Measurements from ENCODE around the gene LAMA5. TPM values are rescaled to one million over a fixed set of nuclear protein-coding genes. Genes with fewer than 3 reads are reported as not detected.

LAMA5 gene
- total RNA-seq, 1 donor from 2014 or later: 26.2 TPM

DNA sequence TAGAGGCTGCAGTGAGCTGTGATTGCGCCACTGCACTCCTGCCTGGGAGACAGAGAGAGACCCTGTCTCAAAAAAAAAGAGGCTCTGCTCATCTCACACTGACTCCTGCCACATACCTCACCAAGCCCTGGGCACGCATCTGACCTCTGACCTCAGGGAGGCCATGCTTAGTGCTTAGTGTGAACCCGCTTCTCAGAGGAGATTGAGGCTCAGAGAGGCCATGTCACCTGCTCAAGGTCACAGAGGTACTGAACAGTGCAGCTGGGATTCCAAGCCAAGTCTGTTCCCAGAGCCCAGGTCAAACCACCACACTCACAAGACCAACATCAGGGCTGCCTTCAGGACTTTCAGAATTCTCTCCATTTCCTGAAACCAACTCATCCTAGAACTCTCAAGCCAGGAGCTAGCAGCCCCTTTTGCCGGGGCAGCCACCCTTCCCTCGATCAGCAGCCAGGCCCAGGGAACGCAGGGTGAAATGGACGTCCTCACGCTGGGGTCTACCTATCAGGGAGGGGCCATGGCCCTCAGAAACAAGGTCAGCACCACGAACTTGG is 37.1 kb upstream of the LAMA5 start:
- DNase-seq (ENCODE audit: low spot score): no peak

DNA sequence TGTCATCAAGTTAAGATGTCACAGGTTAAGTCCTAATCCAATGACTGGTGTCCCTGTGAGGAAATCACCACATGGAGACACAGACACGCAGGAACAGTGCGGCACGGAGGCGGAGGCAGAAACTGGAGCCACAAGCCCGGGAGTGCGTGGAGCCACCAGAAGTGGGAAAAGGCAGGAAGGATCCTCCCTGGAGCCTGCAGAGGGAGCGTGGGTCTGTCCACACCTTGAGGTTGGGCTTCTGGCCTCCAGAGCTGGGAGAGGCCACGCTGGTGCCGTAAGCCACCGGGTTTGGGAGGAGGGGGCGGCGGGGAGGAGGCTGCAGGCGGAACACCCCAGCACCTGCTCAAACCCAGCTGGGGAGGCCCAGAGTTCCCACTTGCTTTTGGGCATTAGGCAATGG is 36.2 kb upstream of the LAMA5 start:
- DNase-seq (ENCODE audit: low spot score): no peak

DNA sequence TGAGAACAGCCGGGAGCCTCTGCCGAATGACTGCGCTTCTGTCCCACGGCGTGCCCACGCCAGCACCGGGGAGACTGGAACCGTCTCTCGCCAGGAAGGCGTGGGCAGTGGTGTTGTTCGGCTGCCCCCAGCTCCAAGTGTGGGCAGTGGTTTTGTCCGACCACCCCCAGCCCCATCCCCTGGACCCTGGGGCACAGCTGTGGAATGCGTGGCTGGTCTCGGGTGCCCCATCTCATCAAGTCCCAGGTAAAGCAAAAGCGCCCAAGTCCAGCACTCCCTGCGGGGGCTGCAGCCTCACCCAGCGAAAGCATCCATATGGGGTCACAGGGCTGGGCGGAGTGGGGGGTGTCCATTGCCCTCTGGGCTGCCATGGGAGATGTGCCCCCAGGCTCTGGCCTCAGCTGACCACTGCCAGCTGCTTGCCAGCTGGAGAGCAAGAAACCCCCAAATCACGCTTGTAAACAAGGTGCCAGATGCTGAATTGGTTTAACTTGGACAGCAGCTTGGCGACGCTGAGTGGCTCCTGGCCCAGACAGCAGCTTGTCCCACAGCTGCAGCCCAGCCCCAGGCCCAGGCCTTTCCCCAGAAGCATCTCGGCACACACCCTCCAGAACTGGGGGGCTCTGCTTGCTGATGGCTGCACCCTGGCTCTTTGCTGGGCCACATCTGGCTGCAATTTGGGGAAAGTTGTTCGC is 35.5 kb upstream of the LAMA5 start:
- no peak for DNase-seq (ENCODE audit: low spot score)

DNA sequence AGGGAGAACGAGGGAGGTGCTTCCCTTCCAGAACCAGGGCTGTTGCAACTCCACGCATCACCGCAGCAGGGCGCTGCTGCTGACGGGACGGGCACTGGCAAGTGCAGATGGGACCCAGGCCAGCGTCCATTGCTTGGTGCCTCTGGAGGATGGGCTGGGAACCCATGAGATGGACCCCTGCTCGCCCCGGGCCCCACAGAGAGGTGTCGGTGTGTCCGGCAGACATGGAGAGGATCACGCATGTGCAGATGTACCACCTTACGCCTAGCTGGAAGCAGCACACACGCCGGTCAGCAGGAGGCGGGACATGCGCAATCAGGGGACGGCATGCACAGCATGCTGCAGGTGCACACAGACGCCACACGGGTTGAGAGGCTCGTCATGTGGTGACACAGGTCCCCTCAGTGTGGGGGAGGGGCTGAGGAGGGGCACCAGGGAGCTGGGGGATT is 34.2 kb upstream of the LAMA5 start:
- DNase-seq (ENCODE audit: low spot score): no peak

- no peak for DNase-seq (ENCODE audit: low spot score)
These were observed 33.4 kb upstream of the LAMA5 start for GRCh38 chr20:62400541-62400940.

DNA sequence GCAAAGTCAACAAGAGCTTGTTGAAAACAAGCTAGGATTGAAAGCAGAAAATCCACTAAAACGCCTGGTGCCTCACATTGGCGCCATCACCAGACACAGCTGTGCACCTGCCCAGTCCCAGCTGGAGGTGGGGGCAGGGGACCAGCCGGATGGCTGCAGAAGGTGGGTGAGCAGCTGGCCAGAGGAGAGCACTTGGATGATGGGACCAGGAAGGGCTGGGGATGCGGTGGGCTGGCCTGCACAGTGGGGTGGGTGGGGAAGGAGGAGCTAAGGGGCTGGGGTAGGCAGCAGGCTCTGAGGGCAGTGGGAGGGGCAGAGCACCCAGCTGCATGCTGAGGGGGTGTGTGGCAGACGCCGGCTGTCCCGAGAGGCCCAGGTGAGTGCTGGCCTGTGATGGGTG is 32.9 kb upstream of the LAMA5 start:
- no peak for DNase-seq (ENCODE audit: low spot score)

- no peak for DNase-seq (ENCODE audit: low spot score)
These were observed 31.2 kb upstream of the LAMA5 start for GRCh38 chr20:62398120-62398821.

- DNase-seq (ENCODE audit: low spot score): no peak
These were observed 29.5 kb upstream of the LAMA5 start for GRCh38 chr20:62396367-62397239.

DNA sequence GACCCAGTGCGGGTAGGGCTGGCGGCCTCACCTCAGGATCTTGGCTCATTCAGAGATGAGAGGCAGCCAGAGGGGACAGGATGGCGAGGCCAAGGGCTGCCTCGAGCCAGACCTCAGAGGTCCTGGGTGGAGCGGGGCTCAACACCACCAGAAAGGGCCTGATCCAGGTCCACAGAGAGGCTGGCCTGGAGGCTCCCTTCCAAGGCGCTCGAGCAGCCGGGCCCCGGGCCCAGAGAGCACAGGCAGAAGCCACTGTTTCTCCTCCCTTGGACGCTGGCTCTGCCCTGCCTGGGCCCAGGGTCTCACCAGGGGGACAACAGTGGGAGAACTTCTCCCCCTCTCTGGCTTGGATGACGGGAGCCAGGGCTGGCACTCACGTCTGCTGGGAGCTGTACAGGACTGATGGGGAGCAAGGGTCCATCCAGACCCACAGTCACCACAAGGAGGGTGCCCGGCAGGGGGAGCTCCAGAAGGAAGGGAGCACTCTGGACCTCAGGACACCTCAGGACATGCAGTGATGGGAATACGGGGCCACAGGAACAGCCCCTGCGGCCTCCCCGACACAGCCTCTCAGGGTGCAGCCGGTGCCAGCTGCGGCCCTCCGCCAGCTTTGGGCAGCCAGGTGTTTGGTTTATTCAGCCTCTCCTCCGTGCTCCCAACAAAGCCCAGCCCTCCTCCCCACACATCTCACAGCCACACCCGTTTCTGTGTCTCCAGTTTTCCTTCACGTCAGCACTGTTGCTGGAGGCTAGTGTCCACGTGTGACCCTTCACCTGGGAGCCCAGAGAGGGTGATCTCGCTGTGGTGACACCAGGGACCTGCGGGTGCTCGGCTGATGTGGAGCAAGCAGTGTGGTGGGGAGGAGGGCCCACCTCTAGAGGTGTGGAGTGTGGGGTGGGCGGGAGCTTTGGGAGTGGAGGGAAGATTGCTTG is 28.5 kb upstream of the LAMA5 start:
- DNase-seq (ENCODE audit: low spot score): no peak

DNA sequence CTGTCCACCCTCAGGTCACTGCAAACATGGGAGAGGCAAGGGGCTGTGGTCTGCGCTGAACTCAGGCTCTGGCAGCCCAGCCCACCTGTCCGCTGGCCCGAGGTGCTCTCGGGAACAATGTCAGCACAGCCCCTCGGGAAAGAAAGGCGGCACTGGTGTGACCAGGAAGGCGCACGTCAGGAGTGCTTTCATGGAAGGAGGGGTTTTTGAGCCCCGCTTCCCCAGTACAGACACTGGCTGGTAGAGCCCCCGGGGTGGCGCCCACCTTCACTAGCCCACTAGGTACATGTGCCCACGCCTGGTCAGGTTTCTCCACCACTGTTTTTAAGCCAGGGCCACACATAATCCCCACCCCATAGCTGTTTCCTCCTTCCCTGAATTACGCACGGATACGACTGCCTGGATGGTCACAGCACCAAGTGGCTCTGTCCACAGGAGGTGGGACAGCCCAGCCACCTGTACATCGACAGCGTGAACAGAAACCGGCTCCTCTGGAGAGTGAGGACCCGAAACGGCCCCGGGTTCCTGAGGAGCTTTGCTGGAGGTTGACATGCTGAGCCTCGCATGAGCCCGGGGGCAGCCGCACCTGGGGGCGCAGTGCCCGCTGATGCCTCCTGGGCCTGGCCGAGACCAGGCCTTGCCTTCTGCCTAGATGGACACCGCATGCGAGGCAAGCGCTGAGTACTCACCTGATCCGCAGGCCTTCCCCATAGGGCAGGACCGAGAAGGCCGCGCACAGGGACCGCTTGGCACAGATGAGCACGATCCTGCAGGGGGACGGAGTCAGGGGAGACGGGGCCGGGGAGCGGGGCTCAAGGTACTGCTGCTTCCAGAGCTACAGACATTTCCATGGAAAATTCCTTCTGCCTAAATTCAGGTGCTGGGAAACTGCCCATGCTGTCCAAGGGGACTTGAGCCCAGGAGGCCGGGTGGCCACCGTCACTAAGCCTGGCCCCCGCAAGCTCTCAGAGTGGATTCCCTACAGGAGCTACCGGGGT is 27.4 kb upstream of the LAMA5 start:
- no peak for DNase-seq (ENCODE audit: low spot score)

DNA sequence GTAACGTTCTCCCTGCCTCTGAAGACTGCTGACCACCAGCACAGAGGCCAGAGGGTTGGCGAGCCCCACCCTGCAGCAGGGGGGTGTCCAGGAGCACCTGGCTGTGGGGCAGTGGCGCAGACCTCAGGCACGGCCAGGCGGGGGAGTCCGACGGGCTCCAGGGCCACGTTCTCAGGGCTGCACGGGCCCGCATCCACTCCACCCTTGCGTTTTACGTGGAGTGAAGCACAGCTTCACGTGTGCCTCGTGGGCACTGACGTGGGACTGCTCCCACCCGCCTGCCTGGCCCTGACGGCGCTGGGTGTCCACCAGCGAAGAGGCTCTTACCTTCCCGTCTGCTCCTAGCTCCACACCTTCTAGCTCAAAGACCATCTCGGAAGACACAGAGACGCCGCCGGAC is 26.7 kb upstream of the LAMA5 start:
- DNase-seq (ENCODE audit: low spot score): no peak

DNA sequence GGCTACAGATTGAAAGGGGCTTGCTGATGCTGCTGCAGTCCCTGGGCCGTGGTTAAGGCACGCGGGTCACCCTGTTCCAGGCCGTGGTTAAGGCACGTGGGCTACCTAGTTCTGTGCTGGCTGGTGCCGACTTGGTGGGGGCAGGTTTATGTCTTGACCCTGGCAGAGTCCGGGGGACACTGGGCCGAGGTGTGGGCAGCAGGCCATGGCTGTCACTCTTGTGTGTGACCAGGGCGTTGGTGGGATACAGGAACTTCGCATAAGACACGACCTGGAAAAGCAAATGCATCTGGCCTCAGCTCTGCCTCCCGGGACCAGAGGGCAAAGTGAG is 26.2 kb upstream of the LAMA5 start:
- DNase-seq (ENCODE audit: low spot score): no peak

DNA sequence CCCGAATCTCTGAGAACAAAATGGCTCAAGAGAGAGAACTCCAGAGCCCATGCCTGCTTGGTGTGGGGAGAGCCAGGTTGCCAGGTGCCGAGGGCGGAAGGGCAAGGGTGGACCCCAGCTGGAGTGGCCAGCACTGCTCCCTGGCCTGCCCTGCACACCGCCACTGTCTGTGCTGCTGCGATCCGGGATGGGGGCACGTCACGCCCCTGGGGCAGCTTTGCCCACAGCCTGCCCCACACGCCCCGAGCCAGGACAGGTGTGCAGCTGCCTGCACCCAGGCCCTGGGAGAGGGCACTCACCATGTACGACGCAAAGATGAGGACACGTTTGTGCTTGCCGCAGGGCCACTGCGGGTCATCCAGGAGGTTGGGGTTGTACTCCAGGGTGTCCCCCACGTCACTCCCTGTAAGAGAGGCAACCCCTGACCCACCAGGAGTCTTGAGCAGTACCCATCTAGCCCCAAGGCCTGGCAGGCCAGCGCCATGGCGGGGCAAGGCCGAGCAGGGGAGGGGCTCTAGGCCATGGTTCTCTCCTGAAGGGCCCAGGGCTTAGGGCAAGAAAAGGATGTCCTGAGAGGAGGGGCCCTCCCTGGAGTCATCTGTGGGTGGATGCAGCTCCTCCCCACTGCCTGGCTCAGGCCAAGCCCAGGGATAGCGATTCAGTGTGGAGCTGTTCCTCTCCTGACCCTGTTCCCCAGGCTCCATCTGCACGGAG is 25.7 kb upstream of the LAMA5 start:
- no peak for DNase-seq (ENCODE audit: low spot score)

- DNase-seq (ENCODE audit: low spot score): no peak
These were observed 24.9 kb upstream of the LAMA5 start for GRCh38 chr20:62392077-62392418.

DNA sequence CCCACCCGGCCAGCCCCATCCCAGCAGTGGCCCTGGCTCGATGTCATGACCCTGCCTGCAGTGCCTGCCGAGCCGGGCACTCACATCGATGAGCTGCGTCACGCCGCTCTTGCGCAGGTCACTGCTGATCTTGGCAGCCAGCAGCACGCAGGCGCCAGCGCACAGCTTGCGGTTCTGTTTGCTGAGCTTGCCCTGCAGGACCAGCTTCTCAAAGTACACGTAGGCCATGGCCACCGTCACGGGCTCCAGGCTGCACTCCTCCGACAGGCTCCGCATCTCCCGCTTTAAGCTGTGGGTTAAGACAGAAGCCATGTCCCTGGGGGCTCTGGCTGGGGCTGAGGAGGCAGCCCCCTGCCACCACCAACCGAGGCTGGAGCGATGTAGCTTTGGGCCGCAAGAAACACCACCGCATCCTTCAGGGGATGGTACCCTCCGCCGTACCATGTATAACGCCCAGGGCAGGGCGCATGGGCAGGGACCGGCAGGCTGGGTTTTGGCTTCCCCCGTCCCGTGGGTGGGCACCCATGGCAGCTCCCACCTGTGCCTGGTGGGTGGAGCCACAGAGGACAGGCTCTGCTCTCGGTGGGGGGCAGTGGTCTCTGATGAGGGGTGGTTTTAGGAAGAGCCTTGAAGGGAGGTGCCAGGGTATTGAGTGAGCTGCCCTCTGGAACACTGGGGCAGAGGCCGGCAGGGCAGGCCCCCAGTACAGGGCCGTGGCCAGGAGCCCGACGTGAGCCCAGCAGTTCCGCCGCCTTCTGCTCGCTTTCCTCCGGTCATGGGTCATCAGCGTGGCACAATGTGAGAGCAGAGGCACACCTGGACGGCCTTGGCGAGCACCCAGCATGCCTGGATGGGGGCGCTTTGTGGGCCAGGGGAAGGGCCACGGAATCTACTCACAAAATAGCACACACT is 24.3 kb upstream of the LAMA5 start:
- DNase-seq (ENCODE audit: low spot score): no peak

DNA sequence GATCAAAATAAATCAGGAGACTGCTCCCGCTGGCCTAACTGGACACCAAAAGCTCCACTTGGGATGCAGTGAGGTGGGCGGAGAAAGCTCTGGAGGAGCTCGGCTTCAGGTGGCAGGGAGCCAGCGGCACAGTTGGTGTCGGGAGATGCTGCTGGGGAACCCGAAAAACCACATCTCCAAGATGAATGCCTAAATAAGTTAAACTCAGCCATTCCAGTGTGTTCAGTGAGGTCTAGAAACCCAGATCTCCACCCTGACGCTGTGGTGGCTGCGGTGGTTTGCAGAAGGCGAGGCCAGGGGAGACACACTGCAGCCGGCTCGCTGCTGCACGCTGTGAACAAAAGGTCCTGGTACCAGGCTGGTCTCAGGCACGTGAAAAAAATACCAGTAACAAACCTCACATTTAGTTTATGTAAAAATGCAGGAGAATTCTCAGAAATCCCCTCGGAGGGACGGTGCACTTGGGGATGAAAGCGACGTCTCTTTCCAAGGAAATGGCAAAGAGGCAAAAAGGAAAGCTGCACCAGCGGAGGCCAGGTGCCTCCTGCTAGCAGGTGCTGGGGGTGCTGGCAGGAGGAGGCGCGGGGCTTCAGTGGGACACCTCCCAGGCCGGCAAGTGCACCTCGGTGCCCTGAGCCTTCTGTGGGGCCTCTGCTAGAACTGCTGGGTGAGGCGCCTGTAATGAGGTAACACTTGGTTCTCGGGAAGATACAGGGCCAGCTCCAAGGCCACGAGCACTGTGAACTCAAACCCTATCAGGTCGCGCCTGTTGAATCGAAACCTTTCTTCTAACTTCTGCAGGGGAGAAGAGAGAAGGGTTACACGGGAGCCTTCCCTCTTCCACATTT is 23.4 kb upstream of the LAMA5 start:
- DNase-seq (ENCODE audit: low spot score): no peak

DNA sequence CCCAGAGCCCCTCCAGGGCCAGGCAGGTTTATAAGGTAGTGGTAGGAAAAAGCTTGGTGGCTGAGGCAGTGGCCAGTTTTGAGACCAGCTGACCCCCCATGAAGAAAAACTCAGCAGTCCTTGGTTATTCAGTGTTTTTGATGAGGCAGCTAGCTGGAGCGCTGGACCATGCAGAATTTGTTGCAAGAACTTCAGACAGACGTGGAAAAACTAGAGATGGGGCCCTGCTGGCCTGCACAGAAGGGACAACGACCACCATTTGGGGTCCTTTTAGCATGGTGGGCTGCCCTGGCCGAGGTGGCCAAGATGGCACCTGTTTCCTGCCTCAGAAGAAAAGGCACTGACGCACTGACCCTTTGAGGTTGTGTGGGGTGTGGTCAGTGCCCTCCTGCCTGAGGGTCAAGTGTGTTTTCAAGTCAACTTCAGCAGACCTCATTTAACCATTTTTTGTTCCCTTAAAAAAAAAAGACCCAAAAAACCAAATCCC is 22.5 kb upstream of the LAMA5 start:
- DNase-seq (ENCODE audit: low spot score): no peak
